Activated CD4-positive, alpha-beta memory T cell treated with anti-CD3 and anti-CD28 coated beads for 36 hours (primary cell): ENCODE data around the gene LYPD3. TPM values are rescaled to one million over a fixed set of nuclear protein-coding genes. Genes with fewer than 3 reads are reported as not detected.

Source experiments
- total RNA-seq, 2 experiments: library from RNA; stranded (reverse); gene quantifications; one replicate each; pipeline ENCODE4 v1.2.3, GENCODE V29; 2021

Gene LYPD3
- total RNA-seq, 2 experiments from 2014 or later, result 2.3 TPM

Other genes starting within 250 kb of the LYPD3 start
- not detected for gene PSG9, start 196.1 kb downstream of the LYPD3 start, total RNA-seq
- gene CD177, start 111.9 kb downstream of the LYPD3 start, total RNA-seq, result not detected
- gene TEX101, start 50.7 kb downstream of the LYPD3 start, total RNA-seq, result not detected
- gene PHLDB3, start 39.1 kb upstream of the LYPD3 start, total RNA-seq, result 10 to 100 TPM; 13.5 to 15.2 TPM
- 100 to 1,000 TPM; 104 to 112 TPM for gene ETHE1, start 61.6 kb upstream of the LYPD3 start, total RNA-seq
- gene ZNF575, start 67.6 kb upstream of the LYPD3 start, total RNA-seq, result 1 to 10 TPM; 3.1 to 3.7 TPM
- gene XRCC1, start 109.9 kb upstream of the LYPD3 start, total RNA-seq, result 10 to 100 TPM; 42.5 to 43.0 TPM
- 1 to 10 TPM; 2.2 to 3.7 TPM for gene PINLYP, start 110.2 kb upstream of the LYPD3 start, total RNA-seq
- gene IRGQ, start 130.5 kb upstream of the LYPD3 start, total RNA-seq, result 10 to 100 TPM; 18.3 to 19.9 TPM
- 10 to 100 TPM; 12.6 to 14.1 TPM for gene ZNF576, start 131.0 kb upstream of the LYPD3 start, total RNA-seq
- under 1 TPM; 0.39 to 0.59 TPM for gene SRRM5, start 146.5 kb upstream of the LYPD3 start, total RNA-seq
- 10 to 100 TPM; 11.7 to 12.5 TPM for gene ZNF428, start 154.0 kb upstream of the LYPD3 start, total RNA-seq
- under 1 TPM; 0.39 to 0.57 TPM for gene CADM4, start 174.2 kb upstream of the LYPD3 start, total RNA-seq
- 10 to 100 TPM; 14.4 to 15.1 TPM for gene PLAUR, start 204.6 kb upstream of the LYPD3 start, total RNA-seq